GM12891 (cell line): ENCODE measurements around the gene TPPP2.
A peak's percentile ranks its signal among the peaks of the same experiment; 100 is the strongest.
"Not testable (repeated sequence)": the region's sequence is repeated elsewhere in the genome, so short reads cannot be mapped to it uniquely, and the experiment has no call there.

ENCODE experiments used
- DNase-seq: peaks from one replicate; pipeline ENCODE4 v3.0.0; 2011; ENCODE audit warnings: low spot score; ENCODE audit not compliant: insufficient read length
- FAIRE-seq: peaks from 2 replicates; lab custom pipeline; 2011; peaks lifted over from hg19 to GRCh38; lab: Jason Lieb, UNC
- PAX5 ChIP-seq: IDR thresholded peaks from 2 replicates; pipeline ENCODE4 v1.6.1; 2011; ENCODE audit warnings: low read length, moderate library complexity, mild to moderate bottlenecking; ENCODE audit not compliant: insufficient read depth, severe bottlenecking
- POLR2A ChIP-seq: IDR thresholded peaks from 2 replicates; pipeline ENCODE4 v1.6.1; 2011; ENCODE audit warnings: low read depth, low read length, control low read depth
- POLR2AphosphoS5 ChIP-seq: IDR thresholded peaks from 2 replicates; pipeline ENCODE4 v1.6.1; 2011; ENCODE audit warnings: low read depth, low read length, control low read depth
- POU2F2 ChIP-seq: IDR thresholded peaks from 2 replicates; pipeline ENCODE4 v1.6.1; 2011; ENCODE audit warnings: low read depth, mild to moderate bottlenecking, control low read depth, low read length, moderate library complexity
- SPI1 ChIP-seq: IDR thresholded peaks from 2 replicates; pipeline ENCODE4 v1.6.1; 2011; ENCODE audit warnings: low read depth, low read length, control low read depth
- TAF1 ChIP-seq: IDR thresholded peaks from 2 replicates; pipeline ENCODE4 v1.6.1; 2011; ENCODE audit warnings: low read depth, low read length, control low read depth

The TPPP2 gene

DNA sequence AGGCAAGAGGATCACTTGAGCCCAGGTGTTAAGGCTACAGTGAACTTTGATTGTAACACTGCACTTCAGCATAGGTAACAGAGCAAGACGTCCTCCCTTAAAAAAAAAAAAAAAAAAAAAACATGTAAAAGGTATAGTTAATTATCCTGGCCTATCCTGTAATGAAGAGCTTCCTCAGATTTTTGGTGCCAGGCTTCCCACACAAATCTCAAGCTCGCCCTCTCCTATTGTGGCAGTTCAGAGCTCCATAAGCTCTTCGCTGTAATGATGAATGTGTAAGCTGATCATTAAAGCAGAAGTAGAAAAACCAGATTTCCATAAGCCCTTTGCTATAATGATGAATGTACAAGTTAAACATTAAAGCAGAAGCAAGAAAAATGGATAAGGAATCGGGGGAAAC is 32.9 kb upstream of the TPPP2 start:
- no peak for FAIRE-seq
- TF ChIP-seq POLR2A (no peak), POLR2AphosphoS5 (no peak), TAF1 (no peak), PAX5 (no peak), POU2F2 (no peak), SPI1 (no peak)
- no peak for DNase-seq

DNA sequence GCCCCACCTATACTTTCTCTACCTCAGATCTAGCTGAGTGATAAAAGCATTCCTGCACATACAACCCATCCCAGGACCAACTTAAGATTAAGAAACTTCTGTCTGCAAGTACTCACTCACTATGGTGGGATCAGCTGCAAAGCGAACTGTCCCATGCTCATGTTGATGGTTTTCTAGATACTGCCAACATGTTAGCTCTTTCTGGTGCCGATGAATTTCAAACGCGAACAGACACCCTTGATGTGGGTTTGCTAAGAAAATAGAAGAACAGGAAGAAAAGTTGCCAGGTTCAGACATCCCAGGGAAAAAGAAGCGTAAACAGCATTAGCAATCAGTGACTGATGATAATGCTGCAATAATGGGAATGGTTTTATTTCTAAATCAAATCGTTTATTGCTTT is 32.5 kb upstream of the TPPP2 start:
- no peak for FAIRE-seq
- TF ChIP-seq POLR2A (0 out of 2 replicates have a peak, but pooled peaks have one; percentile 40), PAX5 (no peak)
- DNase-seq: no peak

DNA sequence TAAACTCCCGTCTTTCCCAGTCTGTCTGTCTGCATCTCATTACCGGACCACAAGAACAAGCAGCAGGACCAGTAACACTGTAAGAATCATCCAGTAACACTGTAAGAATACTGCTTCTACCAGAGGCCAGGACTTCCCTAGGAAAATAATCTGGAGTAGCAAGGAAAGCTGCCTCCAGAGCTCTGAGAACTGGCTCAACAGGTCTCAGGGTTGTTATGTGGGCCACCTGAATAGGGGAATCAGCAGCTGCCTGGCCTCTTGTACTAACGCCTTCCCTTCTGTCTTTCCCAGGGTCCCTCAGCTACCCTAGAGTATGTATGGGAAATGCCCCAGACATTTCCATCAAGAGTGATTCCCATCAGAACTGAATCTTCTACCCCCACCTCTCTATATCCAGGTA is 31.9 kb upstream of the TPPP2 start:
- TF ChIP-seq POLR2AphosphoS5: no peak
- TF ChIP-seq PAX5: no peak
- no peak for TF ChIP-seq TAF1
- no peak for TF ChIP-seq POU2F2
- no peak for TF ChIP-seq POLR2A
- no peak for TF ChIP-seq SPI1
- no peak for FAIRE-seq
- no peak for DNase-seq

GRCh38 chr14:20998674-20999366 is 31.2 kb upstream of the TPPP2 start, which contains the start of gene SLC39A2:
TSS of gene SLC39A2 (plus strand) at chr14:20999293. CDS start at chr14:20999447, 154 bp downstream.
- DNase-seq: no peak
- FAIRE-seq: no peak
- TF ChIP-seq POU2F2 (no peak), POLR2AphosphoS5 (no peak), POLR2A (no peak), PAX5 (no peak), TAF1 (no peak), SPI1 (no peak)

GRCh38 chr14:20999591-20999990 is 30.4 kb upstream of the TPPP2 start:
- no peak for TF ChIP-seq POLR2A
- no peak for TF ChIP-seq POLR2AphosphoS5
- TF ChIP-seq PAX5: no peak
- no peak for FAIRE-seq
- no peak for DNase-seq

GRCh38 chr14:21001218-21001617 is 28.8 kb upstream of the TPPP2 start:
- DNase-seq (no peak), FAIRE-seq (no peak)
- no peak for TF ChIP-seq POLR2A
- no peak for TF ChIP-seq POU2F2
- TF ChIP-seq PAX5: no peak
- no peak for TF ChIP-seq SPI1
- no peak for TF ChIP-seq POLR2AphosphoS5
- no peak for TF ChIP-seq TAF1

- TF ChIP-seq TAF1 (no peak), SPI1 (no peak), POLR2A (no peak), POLR2AphosphoS5 (no peak), PAX5 (no peak)
- DNase-seq (no peak), FAIRE-seq (no peak)
Observed at GRCh38 chr14:21003788-21004346, 26.1 kb upstream of the TPPP2 start.

DNA sequence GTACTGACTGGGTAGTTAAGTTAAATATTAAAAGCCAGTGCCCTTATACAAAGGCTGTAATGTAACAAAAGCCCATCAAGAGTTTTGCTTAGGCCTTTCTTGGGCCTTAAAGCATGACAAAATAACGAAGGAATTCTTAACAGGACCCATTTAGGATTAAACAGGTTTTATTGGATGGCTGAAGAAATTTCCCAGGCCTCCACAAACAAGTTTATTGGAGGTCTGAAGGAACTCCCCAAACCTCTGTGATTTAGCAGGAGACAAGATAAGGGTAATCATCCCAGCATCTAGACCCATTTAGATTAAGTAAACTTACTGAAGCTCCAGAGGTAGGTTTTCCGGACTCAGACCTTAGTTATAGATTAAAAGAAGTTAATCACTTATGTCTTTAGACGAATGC is 20.3 kb upstream of the TPPP2 start:
- not testable (repeated sequence) for FAIRE-seq, DNase-seq

DNA sequence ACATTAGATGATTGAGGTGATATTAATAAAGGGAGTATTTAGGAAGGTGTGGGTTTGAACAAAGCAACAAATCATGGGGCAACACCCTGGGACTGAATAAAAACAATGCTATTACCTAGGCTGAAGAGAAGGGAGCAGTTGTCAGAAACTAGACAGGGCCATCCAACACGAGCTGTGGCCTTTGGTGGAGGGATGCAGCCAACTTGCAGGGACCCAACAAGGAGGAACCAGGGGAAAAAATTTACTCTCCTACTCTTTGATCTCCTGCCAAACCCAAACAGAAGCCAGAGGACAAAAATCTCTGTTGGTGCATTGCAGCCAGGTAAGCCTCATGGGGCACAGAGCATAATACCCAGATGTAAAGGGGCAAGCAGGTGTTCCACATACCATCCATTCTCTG is 18.9 kb upstream of the TPPP2 start:
- no peak for TF ChIP-seq TAF1
- DNase-seq (no peak), FAIRE-seq (no peak)

GRCh38 chr14:21014761-21015190 is 15.2 kb upstream of the TPPP2 start:
- FAIRE-seq (peak; percentile 38), DNase-seq (no peak)
- TF ChIP-seq SPI1 (no peak), POLR2A (no peak), POU2F2 (no peak), POLR2AphosphoS5 (no peak), PAX5 (no peak), TAF1 (no peak)

DNA sequence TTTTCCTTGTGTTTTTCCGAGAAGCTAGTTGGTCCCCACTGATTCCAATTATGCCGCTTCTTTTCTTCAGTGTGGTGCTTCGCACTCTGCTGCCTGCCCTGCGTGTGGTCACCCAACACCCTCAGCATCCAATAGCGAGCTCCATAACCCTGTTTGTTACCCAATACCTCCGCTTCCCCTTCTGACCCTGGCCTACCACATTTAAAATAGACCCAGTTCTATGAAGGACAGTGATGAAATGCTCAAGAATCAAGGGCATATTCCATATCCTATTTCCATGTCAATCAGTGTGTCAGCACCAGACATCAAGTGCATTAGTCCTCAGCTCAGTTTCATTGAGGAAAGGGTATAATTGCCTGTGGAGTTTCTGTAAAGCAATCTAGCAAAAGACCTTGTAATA is 14.7 kb upstream of the TPPP2 start:
- no peak for FAIRE-seq

More for the DNA sequence above, 14.7 kb upstream of the TPPP2 start:
- TF ChIP-seq POLR2AphosphoS5: no peak
- no peak for TF ChIP-seq POU2F2
- TF ChIP-seq POLR2A: no peak
- TF ChIP-seq SPI1: no peak
- TF ChIP-seq TAF1: no peak
- no peak for TF ChIP-seq PAX5
- no peak for DNase-seq
